Heart left ventricle (tissue), 16 donors: ENCODE results near the gene DDX21. TPM values are rescaled to one million over a fixed set of nuclear protein-coding genes. Genes with fewer than 3 reads are reported as not detected.

Experiments used
- ATAC-seq, 4 donors: fragments of 200-7000 bp; cut with Tn5 transposase; one replicate each; pipeline ENCODE4 v1.9.1; 2020 to 2022; ENCODE audit warnings: moderate library complexity in 4 of 4, mild to moderate bottlenecking in 3 of 4, moderate number of reproducible peaks in 1 of 4
- DNase-seq, 5 donors: peaks; one replicate each; pipeline ENCODE4 v3.0.0-alpha.2; 2020
- H3K27ac ChIP-seq, 12 donors: fragments of 200-600 bp; sonication (generic) in 4 of 12; one replicate each; pipeline versions ENCODE4 v1.5.0 to v1.8.0; 2016 to 2022; ENCODE audit warnings: mild to moderate bottlenecking in 2 of 12
- H3K27me3 ChIP-seq, 9 donors: fragments of 200-600 bp; sonication (generic) in 2 of 9; one replicate each; pipeline versions ENCODE4 v1.5.1 to v1.8.0; 2016 to 2022; ENCODE audit warnings: mild to moderate bottlenecking in 3 of 9
- H3K36me3 ChIP-seq, 9 donors: fragments of 200-600 bp; sonication (generic) in 2 of 9; one replicate each; pipeline versions ENCODE4 v1.5.0 to v1.8.0; 2018 to 2022; ENCODE audit warnings: mild to moderate bottlenecking in 2 of 9
- H3K4me1 ChIP-seq, 12 donors: fragments of 200-600 bp; sonication (generic) in 4 of 12; one replicate each; pipeline versions ENCODE4 v1.5.0 to v1.8.0; 2016 to 2022; ENCODE audit warnings: mild to moderate bottlenecking in 3 of 12
- H3K4me3 ChIP-seq, 12 donors: fragments of 200-600 bp; sonication (generic) in 4 of 12; one replicate each; pipeline versions ENCODE4 v1.5.0 to v1.8.0; 2017 to 2022; ENCODE audit warnings: mild to moderate bottlenecking in 9 of 12, moderate library complexity in 4 of 12
- H3K9me3 ChIP-seq, 12 donors: fragments of 200-600 bp; sonication (generic) in 4 of 12; one replicate each; pipeline versions ENCODE4 v1.5.0 to v1.8.0; 2016 to 2022; ENCODE audit warnings: mild to moderate bottlenecking in 1 of 12
- CTCF ChIP-seq, 12 donors: fragments of 200-600 bp; sonication (generic) in 4 of 12; IDR thresholded peaks; one replicate each; pipeline versions ENCODE4 v1.5.0 to v1.8.0; 2018 to 2022; ENCODE audit warnings: antibody characterized with exemption in 12 of 12, mild to moderate bottlenecking in 5 of 12
- POLR2A ChIP-seq, 2 donors: fragments of 450-650 bp; IDR thresholded peaks; one replicate each; pipeline ENCODE4 v1.6.1; 2017; ENCODE audit warnings: antibody characterized with exemption in 2 of 2, mild to moderate bottlenecking in 2 of 2, moderate library complexity in 2 of 2
- WGBS, 4 donors: extraction: QIAGEN DNeasy Blood & Tissue Kit in 2 of 4; methylation state at CpG; one replicate each; pipeline versions ENCODE4 v1.1.5 to v1.1.7; 2013 to 2018; 5-methylcytosine and 5-hydroxymethylcytosine counted together
- intact Hi-C, 10 donors: fragments of 100-400 bp; cut with DNase I; formaldehyde crosslinking; loops; one replicate each; pipeline versions ENCODE4 v1.11.1 to v1.14.2; 2022
- polyA plus RNA-seq, 2 donors: library from polyadenylated mRNA; stranded (reverse); fragments of 200-250 nt; gene quantifications; one replicate each; pipeline ENCODE4 v1.2.3, GENCODE V29; 2013
- total RNA-seq, 9 donors: library from RNA; depleted of rRNA in 2 of 9; stranded (reverse); fragments of >200 nt in 2 of 9; fragmentation: NEBNext Ultra II Directional in 3 of 9; extraction: Animal tissue kit (Norgen Biotek cat#: 25700) in 3 of 9; gene quantifications; one replicate each; pipeline versions ENCODE4 v1.1.0 to v1.2.4, GENCODE V29; 2016 to 2023
- donor health status: ischemic (EF 13 %, LVEDD 7.1; RV severe dilation, severe dysfunction).
- donor health status: healthy with polysubstance abuse.
- donor health status: DM: no; HTN: yes; CAD: no.
- donor health status: DM: no; HTN: no; CAD: no.
- donor health status: ischemic (EF 25% LVEDD 6.9; RV normal size, moderate dysfunction).
- donor health status: ischemic (EF 25% LVEDD 5.7; RV mildly dilated, moderate dysfunction).
- donor health status: healthy.
- donor health status: DM: yes; HTN: yes; CAD: no.
- donor health status: ischemic (EF 35%, LVEDD 5.7; RV mildly dilated, moderate dysfunction).
- donor health status: nonischemic (EF 11% LVEDD 7.7; RV severe dilation, severe dysfunction).
- donor health status: DM: yes; HTN: yes; CAD: no.
- donor health status: PGD.
- donor health status: ischemic (EF 29% LVEDD 5.4; RV normal size, mild dysfunction).
- donor health status: nonischemic (EF 23%, LVEDD 6.1; RV moderate dilation, normal function).

DDX21 gene
- total and polyA plus RNA-seq, 11 donors = 8.0 to 40.2 (median 26.2) TPM

GRCh38 chr10:69025370-69025896 is 69.5 kb downstream of the DDX21 start:
- Histone ChIP-seq H3K4me1 (no peaks in the 10 kb centered on the region), H3K4me3 (no peak overlapping the region), H3K27ac (no peak overlapping the region), H3K27me3 (no peaks in the 10 kb centered on the region), H3K9me3 (no peaks in the 10 kb centered on the region), H3K36me3 (no peaks in the 10 kb centered on the region)
- intact Hi-C loops = no loop called here
- WGBS, 4 donors = 73 to 83% (median 82%) methylated on average over 4 of the region's 4 CpGs
- TF ChIP-seq CTCF (IDR thresholded peaks at IDR 0.05) (no peak), POLR2A (IDR thresholded peaks at IDR 0.05) (no peak)
- ATAC-seq = no peak
- DNase-seq = no peak

- no peak for TF ChIP-seq CTCF (IDR thresholded peaks at IDR 0.05)
- no peak for TF ChIP-seq POLR2A (IDR thresholded peaks at IDR 0.05)
- ATAC-seq (no peak), DNase-seq (no peak)
- intact Hi-C loops = no loop called here
- Histone ChIP-seq H3K27me3 (no peaks in the 10 kb centered on the region), H3K4me3 (no peak overlapping the region), H3K36me3 (no peaks in the 10 kb centered on the region), H3K4me1 (no peaks in the 10 kb centered on the region), H3K27ac (no peak overlapping the region), H3K9me3 (no peaks in the 10 kb centered on the region)
- WGBS, 4 donors = 79 to 87% (median 84%) methylated on average over 4 of the region's 4 CpGs
These were observed 77.3 kb downstream of the DDX21 start for GRCh38 chr10:69033256-69033655.

Other genes starting within 250 kb of the DDX21 start
- 10 to 100 TPM; 21.7 to 37.9 (median 28.3) TPM for gene CCAR1, start 234.9 kb upstream of the DDX21 start, total RNA-seq
- gene CCAR1, start 234.9 kb upstream of the DDX21 start, polyA plus RNA-seq = 10 to 100 TPM; 24.7 to 35.3 TPM
- gene STOX1, start 128.6 kb upstream of the DDX21 start, total RNA-seq = 1 to 10 TPM in 2 of 9 donors, under 1 TPM in 6, not detected in 1; 0.09 to 1.2 (median 0.27) TPM
- gene STOX1, start 128.6 kb upstream of the DDX21 start, polyA plus RNA-seq = under 1 TPM; 0.14 to 0.42 TPM
- gene DDX50, start 54.9 kb upstream of the DDX21 start, total RNA-seq = 10 to 100 TPM; 14.0 to 26.9 (median 20.2) TPM
- gene DDX50, start 54.9 kb upstream of the DDX21 start, polyA plus RNA-seq = 10 to 100 TPM in 1 of 2 donors, 1 to 10 TPM in 1; 7.4 to 20.0 TPM
- gene KIFBP, start 32.6 kb downstream of the DDX21 start, total RNA-seq = 10 to 100 TPM; 43.1 to 70.6 (median 58.8) TPM
- 10 to 100 TPM; 21.4 to 56.0 TPM for gene KIFBP, start 32.6 kb downstream of the DDX21 start, polyA plus RNA-seq
- gene SRGN, start 131.9 kb downstream of the DDX21 start, total RNA-seq = 100 to 1,000 TPM in 2 of 9 donors, 10 to 100 TPM in 7; 30.3 to 214 (median 54.7) TPM
- gene SRGN, start 131.9 kb downstream of the DDX21 start, polyA plus RNA-seq = 10 to 100 TPM; 28.8 to 95.6 TPM
- gene VPS26A, start 168.0 kb downstream of the DDX21 start, total RNA-seq = 10 to 100 TPM; 15.5 to 42.3 (median 34.8) TPM
- gene VPS26A, start 168.0 kb downstream of the DDX21 start, polyA plus RNA-seq = 10 to 100 TPM; 16.0 to 33.5 TPM
- gene SUPV3L1, start 224.1 kb downstream of the DDX21 start, total RNA-seq = 10 to 100 TPM; 26.6 to 53.4 (median 34.9) TPM
- 10 to 100 TPM; 24.7 to 80.3 TPM for gene SUPV3L1, start 224.1 kb downstream of the DDX21 start, polyA plus RNA-seq